Measurements from ENCODE around the gene GZMB. TPM values are rescaled to one million over a fixed set of nuclear protein-coding genes. Genes with fewer than 3 reads are reported as not detected.

Gene GZMB
- total and polyA plus RNA-seq, 2 of the 8 experiments (the other 6 are each of a cell fraction or from before 2014, with no cell fraction given) = not detected

DNA sequence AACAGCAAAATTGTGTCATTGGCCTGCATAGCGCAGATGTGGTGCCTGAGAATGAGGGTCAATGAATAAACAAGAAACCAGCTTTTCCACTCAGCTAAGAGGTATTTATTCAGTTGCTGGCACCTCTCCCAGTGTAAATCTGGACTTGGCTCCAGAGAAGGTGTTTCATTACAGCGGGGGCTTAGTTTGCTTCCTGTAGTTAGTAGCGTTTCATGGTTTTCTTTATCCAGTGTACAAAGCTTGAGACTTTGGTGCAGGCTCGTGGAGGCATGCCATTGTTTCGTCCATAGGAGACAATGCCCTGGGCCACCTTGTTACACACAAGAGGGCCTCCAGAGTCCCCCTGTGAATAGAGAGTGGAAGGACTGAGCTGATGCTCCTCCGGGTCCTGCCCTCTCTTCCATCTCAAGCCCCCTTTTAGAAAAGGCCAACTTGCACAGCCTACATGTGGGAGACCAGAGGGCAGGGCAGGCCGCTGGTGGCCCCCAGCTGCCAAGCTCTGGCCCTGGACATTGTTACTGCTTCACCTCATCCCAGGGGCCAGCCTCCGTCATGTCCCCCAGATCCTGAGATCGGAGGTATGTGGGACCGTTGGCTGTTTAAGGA lies 3.0 kb downstream of the GZMB start:
- ChIA-PET CTCF (ENCODE audit: partially characterized antibody) (no interaction called here), POLR2A (ENCODE audit: partially characterized antibody) (no interaction called here)
- H3K79me2 ChIP-seq (ENCODE audit: control insufficient read depth in 1 of 2, insufficient read depth in 2 of 2, low read length in 2 of 2) = no peaks in the 10 kb centered on the region
- no peak overlapping the region for H2AK5ac ChIP-seq (ENCODE audit: low read depth, low read length)
- no peaks in the 10 kb centered on the region for H4K20me1 ChIP-seq (replicated peaks in 1 of 2; ENCODE audit: control insufficient read depth in 1 of 2, insufficient read depth in 2 of 2, low read length in 2 of 2)
- H4K5ac ChIP-seq (ENCODE audit: insufficient read length, low read depth, low read length) = no peak overlapping the region
- H2AFZ ChIP-seq (ENCODE audit: low read length) = no peak overlapping the region
- H2BK15ac ChIP-seq (ENCODE audit: low read length) = no peak overlapping the region
- no peak for DNase-seq (ENCODE audit: low read depth in 1 of 2, low spot score in 2 of 2)
- H3K27ac ChIP-seq (ENCODE audit: low read depth, low read length) = no peak overlapping the region
- no peak overlapping the region for H2BK120ac ChIP-seq (replicated peaks; ENCODE audit: low read depth, low read length)
- H3K9ac ChIP-seq (replicated peaks in 1 of 4; ENCODE audit: extremely low read depth in 1 of 4, low read depth in 3 of 4, low read length in 3 of 4) = no peak overlapping the region
- TF ChIP-seq SP1 (IDR thresholded peaks at IDR 0.05; ENCODE audit: low read depth, low read length) (no peak), GTF2F1 (IDR thresholded peaks at IDR 0.05; ENCODE audit: borderline replicate concordance, low read depth, low read length) (no peak), YY1 (IDR thresholded peaks at IDR 0.05; ENCODE audit: low read depth, low read length) (no peak), RFX5 (IDR thresholded peaks at IDR 0.05; ENCODE audit: borderline replicate concordance, low read depth, low read length) (no peak), CHD2 (IDR thresholded peaks at IDR 0.05; ENCODE audit: low read length) (no peak), NRF1 (IDR thresholded peaks at IDR 0.05; ENCODE audit: low read depth, low read length) (no peak), CTBP2 (IDR thresholded peaks at IDR 0.05; ENCODE audit: borderline replicate concordance, insufficient read depth, insufficient read length, low read length) (no peak), POLR2AphosphoS5 (IDR thresholded peaks at IDR 0.05; ENCODE audit: low read depth, low read length) (no peak), CBX5 (IDR thresholded peaks at IDR 0.05; ENCODE audit: low read depth, low read length) (no peak), JUN (IDR thresholded peaks at IDR 0.05; ENCODE audit: low read depth, low read length) (no peak), SP2 (IDR thresholded peaks at IDR 0.05; ENCODE audit: low read length) (no peak), SIRT6 (IDR thresholded peaks at IDR 0.05; ENCODE audit: low read length) (no peak), KDM1A (IDR thresholded peaks at IDR 0.05; ENCODE audit: borderline replicate concordance, low read length) (no peak)
- H3K23me2 ChIP-seq (ENCODE audit: low read depth, low read length) = no peaks in the 10 kb centered on the region
- no peak overlapping the region for H2BK5ac ChIP-seq (ENCODE audit: low read depth, low read length)
- peaks cover 42 to 57% of the 10 kb centered on the region in 2 experiments for H3K9me3 ChIP-seq (ENCODE audit: insufficient read depth in 2 of 2, low read depth in 1 of 2, low read length in 1 of 2)
- H3K27me3 ChIP-seq (replicated peaks in 1 of 4; ENCODE audit: control insufficient read depth in 3 of 4, extremely low read depth in 1 of 4, insufficient read depth in 3 of 4, low read length in 3 of 4) = no peaks in the 10 kb centered on the region
- no peaks in the 10 kb centered on the region for H3K36me3 ChIP-seq (ENCODE audit: control insufficient read depth in 2 of 4, insufficient read depth in 4 of 4, low read length in 3 of 4)
- H2BK12ac ChIP-seq (ENCODE audit: low read depth, low read length) = no peak overlapping the region
- H4K8ac ChIP-seq (ENCODE audit: extremely low read depth, insufficient read depth, low read length) = no peak overlapping the region
- H3K4ac ChIP-seq (replicated peaks; ENCODE audit: insufficient read length, low read depth, low read length) = no peak overlapping the region
- H3K79me1 ChIP-seq (ENCODE audit: low read depth, low read length) = no peaks in the 10 kb centered on the region
- H2BK20ac ChIP-seq (ENCODE audit: low read length) = no peak overlapping the region
- no peak overlapping the region for H3K23ac ChIP-seq (ENCODE audit: insufficient read length)
- H3K14ac ChIP-seq (ENCODE audit: insufficient read length) = no peak overlapping the region
- no peaks in the 10 kb centered on the region for H3K4me1 ChIP-seq (replicated peaks in 1 of 4; ENCODE audit: control insufficient read depth in 3 of 4, insufficient read depth in 4 of 4, low read length in 3 of 4)
- H3K4me2 ChIP-seq (ENCODE audit: insufficient read depth in 1 of 2, low read depth in 2 of 2, low read length in 2 of 2) = no peak overlapping the region
- WGBS, 2 experiments (ENCODE audit: extremely low coverage in 1 of 2, insufficient coverage in 1 of 2, insufficient read length in 1 of 2, insufficient replicate concordance in 2 of 2, low coverage in 1 of 2, low lambda C conversion rate in 2 of 2, missing lambda C conversion rate in 1 of 2) = 84% methylated on average over 10 of the region's 10 CpGs; no CpG with 5 or more reads in 1 of the 2 experiments
- H3K18ac ChIP-seq (ENCODE audit: extremely low read depth, low read length) = no peak overlapping the region
- H3K4me3 ChIP-seq (ENCODE audit: extremely low read depth in 1 of 4, insufficient read depth in 2 of 4, low read depth in 3 of 4, low read length in 4 of 4) = no peak overlapping the region
- FAIRE-seq = no peak
- no peak overlapping the region for H4K91ac ChIP-seq (replicated peaks; ENCODE audit: insufficient read length, low read length)
- no peak overlapping the region for H3K56ac ChIP-seq (replicated peaks; ENCODE audit: insufficient read length, low read depth, low read length)

Data from H1 (cell line).